ENCODE measurements around the gene PXDN. TPM values are rescaled to one million over a fixed set of nuclear protein-coding genes. Genes with fewer than 3 reads are reported as not detected.
A peak's percentile ranks its signal among the peaks of the same experiment; 100 is the strongest.

PXDN gene, protein sequence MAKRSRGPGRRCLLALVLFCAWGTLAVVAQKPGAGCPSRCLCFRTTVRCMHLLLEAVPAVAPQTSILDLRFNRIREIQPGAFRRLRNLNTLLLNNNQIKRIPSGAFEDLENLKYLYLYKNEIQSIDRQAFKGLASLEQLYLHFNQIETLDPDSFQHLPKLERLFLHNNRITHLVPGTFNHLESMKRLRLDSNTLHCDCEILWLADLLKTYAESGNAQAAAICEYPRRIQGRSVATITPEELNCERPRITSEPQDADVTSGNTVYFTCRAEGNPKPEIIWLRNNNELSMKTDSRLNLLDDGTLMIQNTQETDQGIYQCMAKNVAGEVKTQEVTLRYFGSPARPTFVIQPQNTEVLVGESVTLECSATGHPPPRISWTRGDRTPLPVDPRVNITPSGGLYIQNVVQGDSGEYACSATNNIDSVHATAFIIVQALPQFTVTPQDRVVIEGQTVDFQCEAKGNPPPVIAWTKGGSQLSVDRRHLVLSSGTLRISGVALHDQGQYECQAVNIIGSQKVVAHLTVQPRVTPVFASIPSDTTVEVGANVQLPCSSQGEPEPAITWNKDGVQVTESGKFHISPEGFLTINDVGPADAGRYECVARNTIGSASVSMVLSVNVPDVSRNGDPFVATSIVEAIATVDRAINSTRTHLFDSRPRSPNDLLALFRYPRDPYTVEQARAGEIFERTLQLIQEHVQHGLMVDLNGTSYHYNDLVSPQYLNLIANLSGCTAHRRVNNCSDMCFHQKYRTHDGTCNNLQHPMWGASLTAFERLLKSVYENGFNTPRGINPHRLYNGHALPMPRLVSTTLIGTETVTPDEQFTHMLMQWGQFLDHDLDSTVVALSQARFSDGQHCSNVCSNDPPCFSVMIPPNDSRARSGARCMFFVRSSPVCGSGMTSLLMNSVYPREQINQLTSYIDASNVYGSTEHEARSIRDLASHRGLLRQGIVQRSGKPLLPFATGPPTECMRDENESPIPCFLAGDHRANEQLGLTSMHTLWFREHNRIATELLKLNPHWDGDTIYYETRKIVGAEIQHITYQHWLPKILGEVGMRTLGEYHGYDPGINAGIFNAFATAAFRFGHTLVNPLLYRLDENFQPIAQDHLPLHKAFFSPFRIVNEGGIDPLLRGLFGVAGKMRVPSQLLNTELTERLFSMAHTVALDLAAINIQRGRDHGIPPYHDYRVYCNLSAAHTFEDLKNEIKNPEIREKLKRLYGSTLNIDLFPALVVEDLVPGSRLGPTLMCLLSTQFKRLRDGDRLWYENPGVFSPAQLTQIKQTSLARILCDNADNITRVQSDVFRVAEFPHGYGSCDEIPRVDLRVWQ (N-terminal part only)
- total RNA-seq (2011; cell fraction: chromatin; rRNA removed; ENCODE audit: low replicate concordance): not detected in 2 replicates
- total RNA-seq (2011; cell fraction: nucleolus; rRNA removed): not detected in 2 replicates
- total RNA-seq (2011; cell fraction: nucleoplasm; rRNA removed): not detected in 2 replicates
- total RNA-seq (2014; rRNA removed) (not detected in 2 replicates), total RNA-seq (2014; rRNA removed; fragmentation: Illumina TruSeq; extraction: Trizol) (not detected in 2 replicates), total RNA-seq (2015; rRNA removed; fragmentation: Illumina TruSeq; extraction: Trizol) (not detected in 2 replicates), total RNA-seq (2021) (0.49 and 0.94 TPM in 2 replicates), polyA plus RNA-seq (2011; rRNA removed) (not detected in 2 replicates), polyA plus RNA-seq (2014; fragmentation: Illumina TruSeq; extraction: Trizol) (not detected in 2 replicates), polyA plus RNA-seq (2014; fragmentation: Nextera tagmentation; extraction: Ambion mirVana) (not detected), polyA plus RNA-seq (2014; rRNA removed) (not detected in 2 replicates), polyA minus RNA-seq (2011; rRNA and poly(A)+ RNA removed) (not detected in 2 replicates), Bru-seq, nascent RNA (percentile 13 among the genes with signal in this experiment), BruChase-seq, experiment 1, labeled RNA remaining after a 2-hour chase (percentile 16 among the genes with signal in this experiment), BruChase-seq, experiment 2, labeled RNA remaining after a 6-hour chase (percentile 14 among the genes with signal in this experiment)
- not detected in 2 replicates for polyA plus RNA-seq (2011; cell fraction: cytosol; rRNA removed)
- polyA plus RNA-seq (2011; cell fraction: nucleus; rRNA removed): not detected in 2 replicates
- not detected in 2 replicates for polyA plus RNA-seq (2012)
- polyA minus RNA-seq (2011; cell fraction: cytosol; rRNA and poly(A)+ RNA removed): not detected in 2 replicates
- polyA minus RNA-seq (2011; cell fraction: nucleus; rRNA and poly(A)+ RNA removed): not detected in 2 replicates
- long read RNA-seq, experiment 1: 0 reads
- long read RNA-seq, experiment 2: 0 reads
- long read RNA-seq, experiment 3: 0 reads

DNA sequence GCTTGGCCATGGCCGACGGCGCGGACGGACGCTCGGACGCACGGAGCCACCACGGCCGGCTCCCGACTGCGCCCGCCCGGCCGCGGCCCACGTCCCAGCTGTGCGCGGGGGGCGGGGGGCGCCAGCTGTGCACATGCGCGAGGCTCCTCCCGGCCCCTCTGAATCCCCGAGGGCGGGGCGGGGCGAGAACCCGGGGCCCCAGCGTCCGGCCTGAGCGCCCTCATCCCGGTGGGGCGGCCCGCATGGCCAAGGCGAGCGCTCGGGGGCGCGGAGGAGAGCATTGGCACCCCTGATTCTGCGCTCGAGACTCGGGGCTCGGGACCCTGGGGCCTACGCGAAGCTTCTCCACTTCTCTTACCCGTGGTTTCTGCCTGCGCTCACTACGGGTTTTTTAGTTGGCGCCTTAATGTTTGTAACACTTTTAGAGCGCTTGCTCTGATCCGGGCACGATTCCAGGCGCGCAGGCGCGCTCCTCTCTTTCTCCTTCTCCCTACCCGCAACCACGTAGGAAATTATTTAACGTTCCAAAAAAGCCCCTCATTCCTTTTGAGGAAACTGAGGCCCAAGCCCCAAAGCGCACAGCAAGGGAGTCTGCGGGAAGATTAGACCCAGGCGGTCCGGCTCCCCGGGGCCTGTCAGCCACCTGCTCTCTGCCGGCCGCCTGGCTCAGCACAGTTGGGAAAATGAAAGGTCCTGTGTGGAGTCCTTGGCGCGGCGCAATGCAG lies at the start of gene PXDN:
PXDN (minus strand) TSS at position 70 of the 725 bp plus-strand sequence; CDS start at position 10, 60 bp downstream.
- Histone ChIP-seq H3K36me3 (ENCODE audit: control insufficient read depth, insufficient read depth, low read length) (no peaks in the 10 kb centered on the region), H4K20me1 (replicated peaks; ENCODE audit: control insufficient read depth, insufficient read depth, low read length) (no peaks in the 10 kb centered on the region), H3K9me1 (ENCODE audit: control insufficient read depth, insufficient read depth, low read length) (no peaks in the 10 kb centered on the region), H3K4me1 (replicated peaks in 1 of 2; ENCODE audit: control insufficient read depth in 2 of 2, insufficient read depth in 2 of 2, low read length in 2 of 2) (no peaks in the 10 kb centered on the region), H2AFZ (ENCODE audit: low read depth, low read length) (no peak within 1 kb of the TSS), H3K79me2 (ENCODE audit: control insufficient read depth, insufficient read depth, low read length) (no peaks in the 10 kb centered on the region), H3K9ac (ENCODE audit: insufficient read depth in 1 of 2, low read depth in 2 of 2, low read length in 2 of 2) (no peak within 1 kb of the TSS), H3K27ac (ENCODE audit: extremely low read depth, low read depth, low read length) (no peak within 1 kb of the TSS), H3K4me2 (ENCODE audit: insufficient read depth, low read length) (no peak within 1 kb of the TSS), H3K27me3 (ENCODE audit: control insufficient read depth in 2 of 2, insufficient read depth in 2 of 2, low read length in 2 of 2) (peaks cover 0 to 5% of the 10 kb centered on the region in 2 experiments; a peak in 1 of 5 replicates), H3K4me3 (no peak within 1 kb of the TSS), H3K9me3 (replicated peaks; ENCODE audit: control insufficient read depth, insufficient read depth, low read depth, low read length) (no peaks in the 10 kb centered on the region)
- no peak for ATAC-seq
- CTCF ChIA-PET (ENCODE audit: low intra/inter-chr PET ratio): no interaction called here
- no TSS peak for BruUV-seq (replicated peaks)
- intact Hi-C loops (cut with micrococcal nuclease) (no loop called here), in situ Hi-C loops (cut with MboI) (no loop called here)
- WGBS (ENCODE audit: insufficient coverage, low coverage, missing lambda C conversion rate): 30% methylated on average over 23 of the region's 71 CpGs
- POLR2A ChIA-PET: no interaction called here
- DNase-seq (ENCODE audit: extremely low read depth in 1 of 4, low spot score in 3 of 4): no peak
- FAIRE-seq: no peak
- TF ChIP-seq, protein P1, sequence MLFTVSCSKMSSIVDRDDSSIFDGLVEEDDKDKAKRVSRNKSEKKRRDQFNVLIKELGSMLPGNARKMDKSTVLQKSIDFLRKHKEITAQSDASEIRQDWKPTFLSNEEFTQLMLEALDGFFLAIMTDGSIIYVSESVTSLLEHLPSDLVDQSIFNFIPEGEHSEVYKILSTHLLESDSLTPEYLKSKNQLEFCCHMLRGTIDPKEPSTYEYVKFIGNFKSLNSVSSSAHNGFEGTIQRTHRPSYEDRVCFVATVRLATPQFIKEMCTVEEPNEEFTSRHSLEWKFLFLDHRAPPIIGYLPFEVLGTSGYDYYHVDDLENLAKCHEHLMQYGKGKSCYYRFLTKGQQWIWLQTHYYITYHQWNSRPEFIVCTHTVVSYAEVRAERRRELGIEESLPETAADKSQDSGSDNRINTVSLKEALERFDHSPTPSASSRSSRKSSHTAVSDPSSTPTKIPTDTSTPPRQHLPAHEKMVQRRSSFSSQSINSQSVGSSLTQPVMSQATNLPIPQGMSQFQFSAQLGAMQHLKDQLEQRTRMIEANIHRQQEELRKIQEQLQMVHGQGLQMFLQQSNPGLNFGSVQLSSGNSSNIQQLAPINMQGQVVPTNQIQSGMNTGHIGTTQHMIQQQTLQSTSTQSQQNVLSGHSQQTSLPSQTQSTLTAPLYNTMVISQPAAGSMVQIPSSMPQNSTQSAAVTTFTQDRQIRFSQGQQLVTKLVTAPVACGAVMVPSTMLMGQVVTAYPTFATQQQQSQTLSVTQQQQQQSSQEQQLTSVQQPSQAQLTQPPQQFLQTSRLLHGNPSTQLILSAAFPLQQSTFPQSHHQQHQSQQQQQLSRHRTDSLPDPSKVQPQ (CRISPR knock-in tag; IDR thresholded peaks at IDR 0.05; ENCODE audit: borderline replicate concordance): no peak
- TF ChIP-seq GTF2E2 (tag; IDR thresholded peaks at IDR 0.05) (no peak), SPI1 (IDR thresholded peaks at IDR 0.05; ENCODE audit: borderline replicate concordance, low read depth, low read length) (no peak), MEF2A (IDR thresholded peaks at IDR 0.05; ENCODE audit: control insufficient read depth, low read depth, low read length) (no peak)
- TF ChIP-seq, protein P2, sequence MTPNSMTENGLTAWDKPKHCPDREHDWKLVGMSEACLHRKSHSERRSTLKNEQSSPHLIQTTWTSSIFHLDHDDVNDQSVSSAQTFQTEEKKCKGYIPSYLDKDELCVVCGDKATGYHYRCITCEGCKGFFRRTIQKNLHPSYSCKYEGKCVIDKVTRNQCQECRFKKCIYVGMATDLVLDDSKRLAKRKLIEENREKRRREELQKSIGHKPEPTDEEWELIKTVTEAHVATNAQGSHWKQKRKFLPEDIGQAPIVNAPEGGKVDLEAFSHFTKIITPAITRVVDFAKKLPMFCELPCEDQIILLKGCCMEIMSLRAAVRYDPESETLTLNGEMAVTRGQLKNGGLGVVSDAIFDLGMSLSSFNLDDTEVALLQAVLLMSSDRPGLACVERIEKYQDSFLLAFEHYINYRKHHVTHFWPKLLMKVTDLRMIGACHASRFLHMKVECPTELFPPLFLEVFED (CRISPR knock-in tag; conservative IDR thresholded peaks at IDR 0.05): no peak

Measured in K562 (cell line).